Measurements from ENCODE around the gene KCND3.

DNA sequence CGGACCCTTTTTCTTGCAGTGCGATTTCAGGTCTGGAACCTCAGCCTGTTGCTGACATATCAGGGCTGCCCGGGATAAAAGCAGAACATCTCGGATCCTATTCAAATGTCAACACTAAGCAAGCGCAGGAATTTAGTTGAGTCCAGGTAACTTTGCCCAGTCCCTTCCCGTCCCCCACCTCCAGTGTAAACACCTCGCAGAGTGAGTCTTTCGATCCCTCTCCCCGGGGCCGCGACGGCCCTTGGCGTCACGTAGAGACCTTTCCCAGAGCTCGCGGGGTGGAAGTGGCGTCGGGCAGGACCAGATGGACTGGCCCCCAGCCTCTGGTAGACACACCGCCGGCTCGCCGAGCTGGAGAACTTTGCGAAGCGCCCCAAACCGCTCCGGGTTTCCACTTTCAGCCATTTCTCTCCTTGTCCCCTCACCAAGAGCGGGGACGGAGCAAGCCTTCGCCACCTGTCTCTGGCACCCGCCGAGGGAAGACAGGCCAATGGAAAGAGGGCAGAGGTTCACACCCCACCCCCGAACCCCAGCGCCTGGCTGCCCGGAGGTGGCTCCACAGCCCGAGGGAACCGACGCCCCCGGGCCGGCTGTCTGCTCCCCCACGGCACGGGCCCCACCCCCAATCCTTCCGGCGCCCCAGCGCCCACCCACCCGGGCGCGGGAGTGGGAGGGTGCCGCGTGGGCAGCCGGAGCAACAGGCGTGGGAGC is 570 bp downstream of the KCND3 start:
- TF ChIP-seq CTCF (IDR thresholded peaks at IDR 0.05; ENCODE audit: low read length) (no peak), EZH2 (IDR thresholded peaks at IDR 0.05; ENCODE audit: borderline replicate concordance, low read length) (no peak)
